OCI-M2 (cell line): Measurements from ENCODE around the gene MAPRE2.

Experiments used
- DNase-seq: peaks from one replicate; lab custom pipeline; 2025; ENCODE audit not compliant: unreplicated experiment; lab: John Stamatoyannopoulos, UW

Gene MAPRE2

GRCh38 chr18:35040988-35041814 lies at the start of gene MAPRE2:
Gene MAPRE2, plus strand, starts transcription at chr18:35041413. Its CDS starts 127 bp downstream, at chr18:35041540.
- peak; percentile 12 for DNase-seq

GRCh38 chr18:34991561-34991960 lies 49.7 kb upstream of the MAPRE2 start:
- no peak for DNase-seq

GRCh38 chr18:34993289-34993688 lies 47.9 kb upstream of the MAPRE2 start:
- DNase-seq = no peak

GRCh38 chr18:34995746-34996145 lies 45.5 kb upstream of the MAPRE2 start:
- DNase-seq = no peak

- DNase-seq = no peak
Measured at GRCh38 chr18:34998661-34999060, 42.6 kb upstream of the MAPRE2 start.

- no peak for DNase-seq
Measured at GRCh38 chr18:34999756-35000289, 41.4 kb upstream of the MAPRE2 start.

GRCh38 chr18:35000457-35000856 lies 40.8 kb upstream of the MAPRE2 start:
- DNase-seq = no peak

- DNase-seq = no peak
Measured at GRCh38 chr18:35002120-35002519, 39.1 kb upstream of the MAPRE2 start.

GRCh38 chr18:35005963-35006577 lies 35.1 kb upstream of the MAPRE2 start:
- peak; percentile 24 for DNase-seq

GRCh38 chr18:35010156-35010555 lies 31.1 kb upstream of the MAPRE2 start:
- no peak for DNase-seq

- no peak for DNase-seq
Measured at GRCh38 chr18:35010993-35011392, 30.2 kb upstream of the MAPRE2 start.

- DNase-seq = no peak
Measured at GRCh38 chr18:35019933-35020332, 21.3 kb upstream of the MAPRE2 start.

- no peak for DNase-seq
Measured at GRCh38 chr18:35022426-35023001, 18.7 kb upstream of the MAPRE2 start.

GRCh38 chr18:35024196-35024595 lies 17.0 kb upstream of the MAPRE2 start:
- DNase-seq = no peak

- no peak for DNase-seq
Measured at GRCh38 chr18:35024965-35025364, 16.2 kb upstream of the MAPRE2 start.

- DNase-seq = no peak
Measured at GRCh38 chr18:35026407-35027061, 14.7 kb upstream of the MAPRE2 start.

- DNase-seq = no peak
Measured at GRCh38 chr18:35027206-35027605, 14.0 kb upstream of the MAPRE2 start.

GRCh38 chr18:35028536-35028935 lies 12.7 kb upstream of the MAPRE2 start:
- DNase-seq = no peak

GRCh38 chr18:35029103-35029502 lies 12.1 kb upstream of the MAPRE2 start:
- DNase-seq = no peak

- DNase-seq = no peak
Measured at GRCh38 chr18:35029770-35030169, 11.4 kb upstream of the MAPRE2 start.

GRCh38 chr18:35030277-35030989 lies 10.8 kb upstream of the MAPRE2 start:
- no peak for DNase-seq
